Smooth muscle cell (in vitro differentiated cells): ENCODE measurements around the gene VASN. TPM values are rescaled to one million over a fixed set of nuclear protein-coding genes. Genes with fewer than 3 reads are reported as not detected.

ENCODE experiments used
- DNase-seq: peaks from one replicate; lab custom pipeline; 2025; ENCODE audit not compliant: unreplicated experiment; lab: John Stamatoyannopoulos, UW
- H2AFZ ChIP-seq: fragments of 200-600 bp; sonication (generic); 2 replicates; pipeline ENCODE4 v1.6.0; 2016; ENCODE audit warnings: antibody characterized with exemption, low read depth, mild to moderate bottlenecking
- H3F3A ChIP-seq: fragments of 200-600 bp; sonication (generic); 2 replicates; pipeline ENCODE4 v1.6.0; 2017; ENCODE audit warnings: antibody characterized with exemption, low read depth
- H3K27ac ChIP-seq: fragments of 200-600 bp; sonication (generic); 2 replicates; pipeline ENCODE4 v1.5.1; 2016; ENCODE audit warnings: low read depth, mild to moderate bottlenecking
- H3K27me3 ChIP-seq: fragments of 200-600 bp; sonication (generic); 2 replicates; pipeline ENCODE4 v1.6.1; 2016; ENCODE audit warnings: low read depth, mild to moderate bottlenecking
- H3K36me3 ChIP-seq: fragments of 200-600 bp; sonication (generic); 2 replicates; pipeline ENCODE4 v1.5.1; 2016; ENCODE audit warnings: low read depth
- H3K4me1 ChIP-seq: fragments of 200-600 bp; sonication (generic); 2 replicates; pipeline ENCODE4 v1.5.1; 2016; ENCODE audit warnings: low read depth
- H3K4me2 ChIP-seq: fragments of 200-600 bp; sonication (generic); 2 replicates; pipeline ENCODE4 v1.6.0; 2016; ENCODE audit warnings: mild to moderate bottlenecking
- H3K4me3 ChIP-seq: fragments of 200-600 bp; sonication (generic); 2 replicates; pipeline ENCODE4 v1.5.1; 2016; ENCODE audit warnings: mild to moderate bottlenecking
- H3K79me2 ChIP-seq: fragments of 200-600 bp; sonication (generic); 2 replicates; pipeline ENCODE4 v1.6.0; 2016; ENCODE audit warnings: low read depth, mild to moderate bottlenecking
- H3K9ac ChIP-seq: fragments of 200-600 bp; sonication (generic); 2 replicates; pipeline ENCODE4 v1.6.0; 2016; ENCODE audit warnings: low read depth
- H3K9me3 ChIP-seq: fragments of 200-600 bp; sonication (generic); replicated peaks from 2 replicates; pipeline ENCODE4 v1.5.1; 2016; ENCODE audit warnings: low read depth
- H4K20me1 ChIP-seq: fragments of 200-600 bp; sonication (generic); 2 replicates; pipeline ENCODE4 v1.6.0; 2016; ENCODE audit warnings: low read depth
- CTCF ChIP-seq: fragments of 200-600 bp; sonication (generic); IDR thresholded peaks from 2 replicates; pipeline ENCODE4 v1.5.1; 2017; ENCODE audit warnings: borderline replicate concordance, mild to moderate bottlenecking, antibody characterized with exemption; ENCODE audit not compliant: insufficient read depth, poor library complexity, severe bottlenecking
- WGBS: methylation state at CpG from one replicate; pipeline ENCODE4 v1.1.7; 2016; ENCODE audit warnings: low lambda C conversion rate; 5-methylcytosine and 5-hydroxymethylcytosine counted together
- polyA plus RNA-seq: library from polyadenylated mRNA; unstranded; fragments of >200 nt; fragmentation: Nextera tagmentation; extraction: Ambion mirVana; gene quantifications from 2 replicates; pipeline ENCODE4 v1.2.1, GENCODE V29; 2016
- total RNA-seq: library from RNA; depleted of rRNA; stranded (reverse); fragments of >200 nt; gene quantifications from 2 replicates; pipeline ENCODE4 v1.2.3, GENCODE V29; 2014

The VASN gene
- total and polyA plus RNA-seq, 2 experiments from 2014 or later: 30.0 to 150 TPM

- Histone ChIP-seq H4K20me1 (no peaks in the 10 kb centered on the region), H3K27ac (no peak overlapping the region), H3K9me3 (no peaks in the 10 kb centered on the region), H3K79me2 (no peaks in the 10 kb centered on the region), H3K27me3 (no peaks in the 10 kb centered on the region), H3K9ac (no peak overlapping the region), H3K4me1 (no peaks in the 10 kb centered on the region), H2AFZ (no peak overlapping the region), H3K4me3 (no peak overlapping the region), H3K4me2 (no peak overlapping the region), H3F3A (no peaks in the 10 kb centered on the region), H3K36me3 (no peaks in the 10 kb centered on the region)
- WGBS: 97% methylated on average over 25 of the region's 28 CpGs
- DNase-seq: no peak
- TF ChIP-seq CTCF: no peak
Observed at GRCh38 chr16:4361033-4361943, 10.4 kb upstream of the VASN start.

GRCh38 chr16:4361944-4362311 is 9.7 kb upstream of the VASN start:
- no peaks in the 10 kb centered on the region for H3F3A ChIP-seq
- no peak overlapping the region for H2AFZ ChIP-seq
- H3K9me3 ChIP-seq: no peaks in the 10 kb centered on the region
- H3K27ac ChIP-seq: no peak overlapping the region
- H3K4me2 ChIP-seq: no peak overlapping the region
- H3K27me3 ChIP-seq: no peaks in the 10 kb centered on the region
- no peak overlapping the region for H3K9ac ChIP-seq
- no peaks in the 10 kb centered on the region for H3K79me2 ChIP-seq
- no peak for TF ChIP-seq CTCF
- no peaks in the 10 kb centered on the region for H3K4me1 ChIP-seq
- H3K36me3 ChIP-seq: no peaks in the 10 kb centered on the region
- DNase-seq: no peak
- H3K4me3 ChIP-seq: no peak overlapping the region
- WGBS: 88% methylated on average over 12 of the region's 12 CpGs
- H4K20me1 ChIP-seq: no peaks in the 10 kb centered on the region

- Histone ChIP-seq H3K79me2 (no peaks in the 10 kb centered on the region), H3K4me2 (no peak overlapping the region), H3K27ac (no peak overlapping the region), H3K4me3 (no peak overlapping the region), H3K9ac (no peak overlapping the region), H3K27me3 (no peaks in the 10 kb centered on the region), H4K20me1 (no peaks in the 10 kb centered on the region), H3K4me1 (no peaks in the 10 kb centered on the region), H3K9me3 (no peaks in the 10 kb centered on the region), H3K36me3 (no peaks in the 10 kb centered on the region), H2AFZ (no peak overlapping the region), H3F3A (no peaks in the 10 kb centered on the region)
- WGBS: 93% methylated on average over 19 of the region's 19 CpGs
- TF ChIP-seq CTCF: no peak
- no peak for DNase-seq
Observed at GRCh38 chr16:4362476-4363135, 9.0 kb upstream of the VASN start.
